ENCODE data around the gene ZEB1.

ZEB1 gene

GRCh38 chr10:31528831-31529230, 209.8 kb downstream of the ZEB1 start:
- no peaks in the 10 kb centered on the region for H3F3A ChIP-seq (ENCODE audit: insufficient read depth)
- no peak overlapping the region for H3K4me3 ChIP-seq (ENCODE audit: insufficient read depth, low read length, poor library complexity, severe bottlenecking)
- H3K4me2 ChIP-seq (ENCODE audit: low read depth, low read length, poor library complexity, severe bottlenecking) = no peak overlapping the region
- no peaks in the 10 kb centered on the region for H3K79me2 ChIP-seq (ENCODE audit: insufficient read depth, low read length)
- TF ChIP-seq EZH2phosphoT487 (conservative IDR thresholded peaks at IDR 0.05; ENCODE audit: low read length) = no peak
- no peak for TF ChIP-seq CTCF (IDR thresholded peaks at IDR 0.05; ENCODE audit: insufficient read depth, low read length, poor library complexity, severe bottlenecking)
- no peaks in the 10 kb centered on the region for H4K20me1 ChIP-seq (ENCODE audit: low read depth, low read length)
- no peak overlapping the region for H3K27ac ChIP-seq (ENCODE audit: low read depth, low read length)
- H3K9me2 ChIP-seq (replicated peaks; ENCODE audit: insufficient read depth, low read length) = no peaks in the 10 kb centered on the region
- H2AFZ ChIP-seq (ENCODE audit: low read depth, low read length, severe bottlenecking) = no peak overlapping the region
- no peak overlapping the region for H3K9ac ChIP-seq (ENCODE audit: low read length)
- H3K27me3 ChIP-seq (ENCODE audit: low read length) = no peaks in the 10 kb centered on the region
- H3K9me3 ChIP-seq (ENCODE audit: insufficient read depth, low read length) = no peaks in the 10 kb centered on the region
- H3K36me3 ChIP-seq (ENCODE audit: low read length) = no peaks in the 10 kb centered on the region; the same call in 1 of the 2 replicates

- no peaks in the 10 kb centered on the region for H3K79me2 ChIP-seq (ENCODE audit: insufficient read depth, low read length)
- no peaks in the 10 kb centered on the region for H3K9me3 ChIP-seq (ENCODE audit: insufficient read depth, low read length)
- H3K9ac ChIP-seq (ENCODE audit: low read length) = no peak overlapping the region
- no peaks in the 10 kb centered on the region for H3F3A ChIP-seq (ENCODE audit: insufficient read depth)
- no peak overlapping the region for H3K4me3 ChIP-seq (ENCODE audit: insufficient read depth, low read length, poor library complexity, severe bottlenecking)
- TF ChIP-seq EZH2phosphoT487 (conservative IDR thresholded peaks at IDR 0.05; ENCODE audit: low read length) = no peak
- TF ChIP-seq CTCF (IDR thresholded peaks at IDR 0.05; ENCODE audit: insufficient read depth, low read length, poor library complexity, severe bottlenecking) = no peak
- H3K27ac ChIP-seq (ENCODE audit: low read depth, low read length) = no peak overlapping the region
- no peak overlapping the region for H3K4me2 ChIP-seq (ENCODE audit: low read depth, low read length, poor library complexity, severe bottlenecking)
- H4K20me1 ChIP-seq (ENCODE audit: low read depth, low read length) = no peaks in the 10 kb centered on the region
- H3K36me3 ChIP-seq (ENCODE audit: low read length) = no peaks in the 10 kb centered on the region
- H3K9me2 ChIP-seq (replicated peaks; ENCODE audit: insufficient read depth, low read length) = no peaks in the 10 kb centered on the region
- H3K27me3 ChIP-seq (ENCODE audit: low read length) = no peaks in the 10 kb centered on the region
- H2AFZ ChIP-seq (ENCODE audit: low read depth, low read length, severe bottlenecking) = no peak overlapping the region
These were observed 217.3 kb downstream of the ZEB1 start for GRCh38 chr10:31536302-31536701.

GRCh38 chr10:31549896-31550295, 230.9 kb downstream of the ZEB1 start:
- no peak overlapping the region for H2AFZ ChIP-seq (ENCODE audit: low read depth, low read length, severe bottlenecking)
- no peaks in the 10 kb centered on the region for H3K9me2 ChIP-seq (replicated peaks; ENCODE audit: insufficient read depth, low read length)
- H3K79me2 ChIP-seq (ENCODE audit: insufficient read depth, low read length) = no peaks in the 10 kb centered on the region
- no peaks in the 10 kb centered on the region for H3F3A ChIP-seq (ENCODE audit: insufficient read depth)
- TF ChIP-seq EZH2phosphoT487 (conservative IDR thresholded peaks at IDR 0.05; ENCODE audit: low read length) = no peak
- no peak for TF ChIP-seq CTCF (IDR thresholded peaks at IDR 0.05; ENCODE audit: insufficient read depth, low read length, poor library complexity, severe bottlenecking)
- no peak overlapping the region for H3K4me3 ChIP-seq (ENCODE audit: insufficient read depth, low read length, poor library complexity, severe bottlenecking)
- H3K36me3 ChIP-seq (ENCODE audit: low read length) = no peaks in the 10 kb centered on the region
- no peak overlapping the region for H3K9ac ChIP-seq (ENCODE audit: low read length)
- H3K27me3 ChIP-seq (ENCODE audit: low read length) = no peaks in the 10 kb centered on the region
- H3K9me3 ChIP-seq (ENCODE audit: insufficient read depth, low read length) = no peaks in the 10 kb centered on the region
- no peak overlapping the region for H3K27ac ChIP-seq (ENCODE audit: low read depth, low read length)
- no peak overlapping the region for H3K4me2 ChIP-seq (ENCODE audit: low read depth, low read length, poor library complexity, severe bottlenecking)
- H4K20me1 ChIP-seq (ENCODE audit: low read depth, low read length) = no peaks in the 10 kb centered on the region
